ENCODE results near the gene IFT122.
"Not testable (repeated sequence)": the region's sequence is repeated elsewhere in the genome, so short reads cannot be mapped to it uniquely, and the experiment has no call there.

IFT122 gene

DNA sequence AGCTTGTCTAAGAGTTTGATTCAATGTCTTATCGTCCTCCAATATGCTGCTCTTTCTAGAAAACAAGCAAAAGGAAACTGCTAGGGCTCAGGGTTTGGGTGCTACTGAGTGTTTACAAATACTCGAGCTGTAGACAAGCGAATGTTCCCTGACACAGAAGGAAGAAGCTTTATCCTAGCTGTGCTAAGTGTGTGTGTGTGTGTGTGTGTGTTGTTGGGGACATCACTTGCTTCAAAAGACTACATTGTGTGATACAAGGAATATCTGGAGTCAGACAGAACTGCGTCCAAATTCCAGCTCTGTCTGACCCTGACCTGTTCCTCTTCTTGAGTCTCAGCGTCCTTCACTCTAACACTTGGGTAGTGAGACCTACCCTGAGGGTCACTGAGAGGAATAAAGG is 54.5 kb downstream of the IFT122 start:
- not testable (repeated sequence) for DNase-seq (ENCODE audit: low read depth in 2 of 2)

GRCh38 chr3:129495006-129495639 is 55.1 kb downstream of the IFT122 start:
- not testable (repeated sequence) for DNase-seq (ENCODE audit: low read depth in 2 of 2)

- DNase-seq (ENCODE audit: low read depth in 2 of 2) = not testable (repeated sequence)
Measured at GRCh38 chr3:129497876-129498275, 57.9 kb downstream of the IFT122 start.

DNA sequence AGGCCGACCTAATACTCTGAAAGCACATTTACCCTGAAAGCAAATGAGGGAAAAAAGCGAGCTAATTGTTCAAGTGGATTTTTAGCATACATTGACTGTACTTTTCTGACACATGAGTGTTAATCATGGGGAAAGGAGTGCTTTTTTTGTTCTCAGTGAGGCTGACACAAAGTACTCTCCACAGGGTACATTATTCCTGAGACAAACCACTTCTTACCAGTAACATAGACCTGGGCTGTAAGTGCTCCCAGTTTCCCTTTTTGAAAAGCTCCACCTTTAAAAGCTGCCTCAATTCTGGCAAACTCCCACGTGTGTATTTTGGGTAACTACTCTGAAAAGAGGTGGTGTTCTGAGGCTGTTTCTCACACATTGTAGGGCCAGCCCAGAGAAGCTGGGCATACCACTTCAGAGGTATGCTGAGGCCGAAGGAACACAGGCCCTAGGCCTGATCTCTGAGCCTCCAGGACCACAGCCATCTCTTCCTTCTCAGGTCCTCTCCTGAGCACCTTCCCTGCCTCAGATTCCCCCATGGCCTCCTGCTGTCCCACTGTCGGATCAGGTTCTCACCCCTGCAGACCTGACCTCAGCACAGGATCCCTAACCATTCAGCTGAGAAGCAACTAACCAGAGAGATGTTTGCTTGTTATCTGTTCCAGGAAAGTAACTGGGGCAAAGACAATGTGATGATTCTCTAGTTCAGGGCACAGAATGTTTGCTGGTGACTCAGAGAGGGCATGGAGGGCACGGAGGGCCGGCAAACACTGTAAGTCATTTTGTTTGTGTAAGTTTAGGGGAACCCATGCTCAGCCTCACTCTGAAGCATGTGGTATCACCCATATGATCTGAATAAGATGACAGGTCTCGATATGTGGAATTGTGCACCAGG is 58.8 kb downstream of the IFT122 start:
- not testable (repeated sequence) for DNase-seq (ENCODE audit: low read depth in 2 of 2)

DNA sequence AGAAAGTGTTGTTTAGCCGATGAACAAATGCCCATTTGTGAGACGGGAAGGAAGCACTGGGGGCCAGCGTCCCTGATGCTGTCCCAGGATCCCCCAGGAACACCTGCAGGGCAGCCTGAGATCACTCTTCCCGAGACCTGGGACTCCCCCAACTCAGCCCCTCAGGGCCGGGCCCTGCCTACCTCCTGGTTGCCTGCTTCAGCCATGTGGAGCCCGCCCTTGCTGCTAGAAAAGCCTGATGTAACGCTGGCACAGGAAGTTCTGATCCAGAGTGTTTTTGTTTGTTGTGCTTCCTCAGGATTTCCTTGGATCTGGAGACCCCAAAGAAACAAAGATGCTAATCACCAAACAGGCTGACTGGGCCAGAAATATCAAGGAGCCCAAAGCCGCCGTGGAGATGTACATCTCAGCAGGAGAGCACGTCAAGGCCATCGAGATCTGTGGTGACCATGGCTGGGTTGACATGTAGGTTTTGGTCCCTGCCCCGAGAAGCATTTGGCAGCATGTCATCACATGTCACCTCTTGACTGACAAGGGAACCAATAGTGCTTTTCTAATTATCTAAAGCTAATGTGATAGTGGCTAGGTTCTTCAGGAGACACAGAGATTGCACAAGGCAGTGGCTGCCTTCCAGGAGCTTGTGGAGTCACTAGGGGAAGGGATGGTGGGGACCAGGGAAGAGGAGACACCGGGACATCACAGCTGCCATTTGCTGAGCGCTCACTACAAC is 59.7 kb downstream of the IFT122 start:
- DNase-seq (ENCODE audit: low read depth in 2 of 2) = not testable (repeated sequence)

- DNase-seq (ENCODE audit: low read depth in 2 of 2) = no peak
Measured at GRCh38 chr3:129500334-129500658, 60.3 kb downstream of the IFT122 start.

DNA sequence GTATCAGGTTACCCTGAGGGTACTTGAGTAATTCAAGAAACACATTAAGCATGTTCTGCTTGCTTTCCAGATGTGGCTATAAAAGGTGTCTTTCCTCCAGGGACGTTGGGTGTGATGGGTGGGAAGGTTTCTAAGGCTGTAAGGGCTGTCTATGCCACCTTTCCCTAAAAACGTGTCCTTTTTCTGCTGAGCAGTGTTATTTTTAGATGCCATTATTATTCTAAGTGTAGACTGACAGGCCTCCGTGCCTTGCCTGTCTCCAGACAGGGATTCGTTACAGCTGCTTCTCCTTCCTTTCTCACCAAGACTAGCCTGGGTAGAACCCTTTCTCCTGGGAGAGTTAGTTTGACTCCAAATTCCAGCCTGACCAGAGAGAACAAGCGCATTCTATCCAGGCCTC is 61.6 kb downstream of the IFT122 start:
- no peak for DNase-seq (ENCODE audit: low read depth in 2 of 2)

- DNase-seq (ENCODE audit: low read depth in 2 of 2) = no peak
Measured at GRCh38 chr3:129502641-129503408, 62.8 kb downstream of the IFT122 start.

- no peak for DNase-seq (ENCODE audit: low read depth in 2 of 2)
Measured at GRCh38 chr3:129503471-129504291, 63.7 kb downstream of the IFT122 start.

- DNase-seq (ENCODE audit: low read depth in 2 of 2) = no peak
Measured at GRCh38 chr3:129504471-129505100, 64.6 kb downstream of the IFT122 start.

- DNase-seq (ENCODE audit: low read depth in 2 of 2) = no peak
Measured at GRCh38 chr3:129505341-129505740, 65.3 kb downstream of the IFT122 start.

GRCh38 chr3:129506231-129506742 is 66.3 kb downstream of the IFT122 start:
- DNase-seq (ENCODE audit: low read depth in 2 of 2) = no peak

DNA sequence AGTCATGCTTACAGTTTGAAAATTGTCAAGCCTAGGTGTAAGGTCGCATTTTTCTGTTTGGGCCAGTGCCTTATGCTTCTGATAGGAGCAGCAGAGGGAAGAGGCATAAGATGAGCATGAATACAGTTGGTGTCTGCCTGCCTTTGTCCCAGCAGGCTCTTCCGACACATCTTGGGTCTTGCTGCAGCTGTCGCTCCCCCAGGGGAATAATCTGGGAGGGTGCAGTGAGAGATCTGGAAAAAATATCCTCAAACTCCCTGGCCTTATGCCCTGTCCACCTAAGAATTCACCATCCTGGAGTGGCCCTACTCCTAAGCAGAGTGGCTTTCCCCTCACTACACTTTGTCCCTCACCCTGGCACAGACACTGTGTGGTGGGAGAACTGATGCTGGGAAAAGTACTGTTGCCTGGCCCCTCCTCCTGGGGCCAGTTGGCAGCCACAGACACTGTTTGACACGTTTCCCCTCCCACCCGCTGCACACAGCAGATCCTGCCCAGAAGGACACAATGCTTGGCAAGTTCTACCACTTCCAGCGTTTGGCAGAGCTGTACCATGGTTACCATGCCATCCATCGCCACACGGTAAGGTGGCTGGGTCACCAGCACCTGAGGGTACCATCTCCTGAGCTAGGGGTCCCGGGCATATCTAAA is 67.3 kb downstream of the IFT122 start:
- DNase-seq (ENCODE audit: low read depth in 2 of 2) = no peak

- DNase-seq (ENCODE audit: low read depth in 2 of 2) = no peak
Measured at GRCh38 chr3:129512595-129512994, 72.6 kb downstream of the IFT122 start.

- DNase-seq (ENCODE audit: low read depth in 2 of 2) = no peak
Measured at GRCh38 chr3:129513705-129514104, 73.7 kb downstream of the IFT122 start.

DNA sequence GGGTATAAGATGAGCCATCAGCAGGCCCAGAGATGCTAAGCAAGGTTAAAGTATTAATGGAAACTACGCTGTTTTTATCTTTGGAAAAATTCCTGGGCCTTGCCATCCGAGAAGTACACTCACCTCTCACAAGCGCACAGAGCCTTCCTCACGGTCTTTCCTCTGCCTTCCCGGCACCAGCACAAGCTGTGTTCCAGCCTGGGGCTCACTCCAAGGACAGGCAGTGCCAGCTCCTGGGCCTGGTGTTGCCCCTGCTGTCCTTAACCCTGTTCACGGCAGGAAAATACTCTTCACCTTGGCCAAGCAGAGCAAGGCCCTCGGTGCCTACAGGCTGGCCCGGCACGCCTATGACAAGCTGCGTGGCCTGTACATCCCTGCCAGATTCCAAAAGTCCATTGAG is 74.1 kb downstream of the IFT122 start:
- DNase-seq (ENCODE audit: low read depth in 2 of 2) = no peak

DNA sequence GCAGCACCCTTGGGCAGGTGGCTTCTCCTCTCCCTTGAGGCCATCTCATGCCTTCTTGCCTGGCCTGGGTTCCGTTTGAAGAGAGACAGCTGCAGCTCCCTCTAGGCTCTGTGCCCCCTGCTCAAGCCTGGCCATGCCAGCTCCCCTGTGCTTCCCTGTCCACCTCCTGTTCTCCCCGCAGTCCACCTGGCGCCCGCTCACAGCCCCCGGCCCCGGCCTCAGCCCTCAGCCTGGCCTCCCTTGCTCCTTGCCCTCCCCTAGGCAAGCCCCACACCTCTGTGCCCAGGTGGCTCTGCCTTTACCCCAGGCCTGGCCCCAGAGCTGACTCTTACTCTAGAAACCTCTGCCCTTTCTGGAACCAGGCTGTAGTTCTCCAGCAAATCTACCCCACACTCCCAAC is 74.5 kb downstream of the IFT122 start:
- no peak for DNase-seq (ENCODE audit: low read depth in 2 of 2)

GRCh38 chr3:129515108-129515820 is 75.2 kb downstream of the IFT122 start:
- DNase-seq (ENCODE audit: low read depth in 2 of 2) = not testable (repeated sequence)

GRCh38 chr3:129515821-129516432 is 75.9 kb downstream of the IFT122 start:
- DNase-seq (ENCODE audit: low read depth in 2 of 2) = not testable (repeated sequence)

All from stimulated activated CD8-positive, alpha-beta memory T cell treated with anti-CD3 and anti-CD28 coated beads, Interleukin-7, amount 100 ng/mL, for 4 hours (primary cell).